ENCODE results near the gene ANO8.
A peak's percentile ranks its signal among the peaks of the same experiment; 100 is the strongest.

Gene ANO8

DNA sequence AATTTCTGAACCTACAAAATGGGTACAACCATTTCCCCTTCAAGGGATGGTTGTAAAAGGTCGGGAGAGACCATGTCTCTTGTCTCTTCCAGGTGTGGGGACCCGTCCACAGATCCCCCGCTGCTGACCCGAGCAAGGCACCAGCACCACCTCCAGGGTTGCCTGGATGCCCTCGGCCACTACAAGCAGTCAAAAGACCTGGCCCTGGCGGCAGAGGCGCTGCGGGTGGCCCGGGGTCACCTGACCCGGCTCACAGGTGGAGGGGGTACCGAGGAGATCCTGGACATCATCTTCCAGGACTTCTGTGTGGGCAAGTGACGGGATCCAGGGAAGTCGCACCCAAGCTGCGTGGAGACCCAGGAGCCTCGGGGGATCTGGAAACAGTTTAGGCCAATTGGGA, 6.7 kb upstream of the ANO8 start:
- DNase-seq (ENCODE audit: low read depth): no peak
- no peak overlapping the region for H3K4me3 ChIP-seq (ENCODE audit: low read length)
- TF ChIP-seq, protein P1, sequence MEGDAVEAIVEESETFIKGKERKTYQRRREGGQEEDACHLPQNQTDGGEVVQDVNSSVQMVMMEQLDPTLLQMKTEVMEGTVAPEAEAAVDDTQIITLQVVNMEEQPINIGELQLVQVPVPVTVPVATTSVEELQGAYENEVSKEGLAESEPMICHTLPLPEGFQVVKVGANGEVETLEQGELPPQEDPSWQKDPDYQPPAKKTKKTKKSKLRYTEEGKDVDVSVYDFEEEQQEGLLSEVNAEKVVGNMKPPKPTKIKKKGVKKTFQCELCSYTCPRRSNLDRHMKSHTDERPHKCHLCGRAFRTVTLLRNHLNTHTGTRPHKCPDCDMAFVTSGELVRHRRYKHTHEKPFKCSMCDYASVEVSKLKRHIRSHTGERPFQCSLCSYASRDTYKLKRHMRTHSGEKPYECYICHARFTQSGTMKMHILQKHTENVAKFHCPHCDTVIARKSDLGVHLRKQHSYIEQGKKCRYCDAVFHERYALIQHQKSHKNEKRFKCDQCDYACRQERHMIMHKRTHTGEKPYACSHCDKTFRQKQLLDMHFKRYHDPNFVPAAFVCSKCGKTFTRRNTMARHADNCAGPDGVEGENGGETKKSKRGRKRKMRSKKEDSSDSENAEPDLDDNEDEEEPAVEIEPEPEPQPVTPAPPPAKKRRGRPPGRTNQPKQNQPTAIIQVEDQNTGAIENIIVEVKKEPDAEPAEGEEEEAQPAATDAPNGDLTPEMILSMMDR (conservative IDR thresholded peaks at IDR 0.05; ENCODE audit: low read depth, low read length): no peak

DNA sequence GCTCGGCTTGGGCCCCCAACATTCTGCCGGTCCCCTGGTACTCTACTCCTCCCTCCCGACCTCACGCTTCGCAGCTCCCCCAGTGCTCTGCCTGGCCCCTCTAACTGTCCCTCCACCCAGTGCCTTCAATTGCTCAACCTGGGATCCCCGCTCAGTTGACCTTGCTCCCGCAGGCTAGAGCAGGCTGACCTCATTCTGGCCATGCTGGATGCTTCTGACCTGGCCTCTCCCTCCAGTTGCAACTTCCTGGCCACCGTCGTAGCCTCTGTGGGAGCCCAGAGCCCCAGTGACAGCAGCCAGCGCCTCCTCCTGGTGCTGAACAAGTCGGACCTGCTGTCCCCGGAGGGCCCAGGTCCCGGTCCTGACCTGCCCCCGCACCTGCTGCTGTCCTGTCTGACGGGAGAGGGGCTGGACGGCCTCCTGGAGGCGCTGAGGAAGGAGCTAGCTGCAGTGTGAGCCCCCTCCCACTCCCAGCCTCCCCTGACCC, 6.3 kb upstream of the ANO8 start:
- no peak overlapping the region for H3K4me3 ChIP-seq (ENCODE audit: low read length)
- TF ChIP-seq, protein P1 (conservative IDR thresholded peaks at IDR 0.05; ENCODE audit: low read depth, low read length): no peak
- no peak for DNase-seq (ENCODE audit: low read depth)

DNA sequence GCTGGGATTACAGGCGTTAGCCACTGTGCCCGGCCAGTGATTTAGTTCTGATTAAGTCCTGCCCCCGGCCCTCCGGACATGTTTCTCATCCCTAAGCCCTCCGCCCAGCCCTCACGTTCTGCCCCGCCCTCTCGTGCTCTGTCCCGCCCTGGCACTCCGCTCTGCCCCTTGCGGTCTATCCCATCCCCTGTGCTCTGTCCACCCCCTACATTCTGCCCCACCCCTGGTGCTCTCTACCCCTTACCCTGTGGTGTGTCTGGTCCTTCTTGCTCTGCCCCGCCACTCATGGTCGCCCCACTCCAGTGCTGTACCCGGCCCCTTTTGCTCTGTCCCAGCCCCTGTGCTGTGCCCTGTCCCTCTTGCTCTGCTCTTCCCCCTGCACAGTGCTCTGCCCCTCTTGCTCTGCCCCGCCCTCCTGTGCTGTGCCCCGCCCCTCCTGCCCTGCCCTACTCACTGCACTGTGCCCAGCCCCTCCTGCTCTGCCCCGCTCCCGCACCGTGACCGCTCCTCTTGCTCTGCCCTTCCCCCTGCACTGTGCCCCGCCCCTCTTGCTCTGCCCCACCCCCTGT, 5.7 kb upstream of the ANO8 start:
- no peak overlapping the region for H3K4me3 ChIP-seq (ENCODE audit: low read length)
- TF ChIP-seq, protein P1 (conservative IDR thresholded peaks at IDR 0.05; ENCODE audit: low read depth, low read length): no peak
- DNase-seq (ENCODE audit: low read depth): no peak

DNA sequence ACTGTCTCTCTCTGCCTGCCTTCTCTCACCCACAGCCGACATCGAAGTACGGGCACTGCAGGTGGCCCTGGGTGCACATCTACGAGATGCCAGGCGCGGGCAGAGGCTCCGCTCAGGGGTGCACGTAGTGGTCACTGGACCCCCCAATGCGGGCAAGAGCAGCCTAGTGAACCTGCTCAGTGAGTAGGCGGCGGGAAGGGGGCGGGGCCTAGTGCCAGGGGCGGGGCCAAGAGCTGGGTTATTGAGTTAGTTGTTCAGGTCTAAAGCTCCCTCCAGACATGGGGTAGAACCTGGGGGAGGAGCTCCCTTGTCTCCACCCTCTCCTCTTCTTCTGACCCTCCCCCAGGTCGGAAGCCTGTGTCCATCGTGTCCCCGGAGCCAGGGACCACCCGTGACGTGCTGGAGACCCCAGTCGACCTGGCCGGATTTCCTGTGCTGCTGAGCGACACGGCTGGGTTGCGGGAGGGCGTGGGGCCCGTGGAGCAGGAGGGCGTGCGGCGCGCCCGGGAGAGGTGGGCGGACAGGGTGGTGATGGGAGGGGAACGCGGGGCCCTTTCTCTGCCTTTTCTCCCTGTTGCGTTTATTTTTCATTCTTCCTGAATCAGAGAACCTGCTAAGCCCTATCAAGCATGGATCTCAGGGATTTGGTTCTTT, 4.6 kb upstream of the ANO8 start:
- TF ChIP-seq, protein P1 (conservative IDR thresholded peaks at IDR 0.05; ENCODE audit: low read depth, low read length): no peak
- H3K4me3 ChIP-seq (ENCODE audit: low read length): no peak overlapping the region
- no peak for DNase-seq (ENCODE audit: low read depth)

DNA sequence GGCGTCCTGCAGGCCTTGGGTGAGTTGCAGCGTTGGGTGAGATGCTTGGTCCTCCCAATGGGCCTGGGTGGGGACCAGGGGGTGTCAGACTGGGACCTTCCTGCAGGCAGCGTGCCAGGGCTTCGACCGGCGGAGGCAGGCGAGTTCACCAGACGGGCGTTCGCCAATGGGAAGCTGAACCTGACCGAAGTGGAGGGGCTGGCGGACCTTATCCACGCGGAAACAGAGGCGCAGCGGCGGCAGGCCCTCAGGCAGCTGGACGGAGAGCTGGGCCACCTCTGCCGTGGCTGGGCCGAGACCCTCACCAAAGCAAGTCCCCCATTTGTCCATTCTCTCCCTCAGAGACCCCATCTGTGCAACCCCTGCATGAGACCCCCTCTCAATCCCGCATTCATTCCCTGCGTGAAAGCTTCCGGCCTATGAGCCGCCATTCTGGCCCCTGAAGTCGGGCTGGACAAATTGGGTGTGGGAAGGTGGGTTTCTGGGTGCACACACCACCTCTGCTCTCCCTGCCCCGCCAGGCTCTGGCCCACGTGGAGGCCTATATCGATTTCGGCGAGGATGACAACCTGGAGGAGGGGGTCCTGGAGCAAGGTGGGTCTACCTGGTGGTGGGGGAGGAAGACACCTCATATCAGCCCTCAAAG, 3.9 kb upstream of the ANO8 start:
- H3K4me3 ChIP-seq (ENCODE audit: low read length): peak overlapping the region; percentile 95
- DNase-seq (ENCODE audit: low read depth): no peak
- TF ChIP-seq, protein P1 (conservative IDR thresholded peaks at IDR 0.05; ENCODE audit: low read depth, low read length): no peak

DNA sequence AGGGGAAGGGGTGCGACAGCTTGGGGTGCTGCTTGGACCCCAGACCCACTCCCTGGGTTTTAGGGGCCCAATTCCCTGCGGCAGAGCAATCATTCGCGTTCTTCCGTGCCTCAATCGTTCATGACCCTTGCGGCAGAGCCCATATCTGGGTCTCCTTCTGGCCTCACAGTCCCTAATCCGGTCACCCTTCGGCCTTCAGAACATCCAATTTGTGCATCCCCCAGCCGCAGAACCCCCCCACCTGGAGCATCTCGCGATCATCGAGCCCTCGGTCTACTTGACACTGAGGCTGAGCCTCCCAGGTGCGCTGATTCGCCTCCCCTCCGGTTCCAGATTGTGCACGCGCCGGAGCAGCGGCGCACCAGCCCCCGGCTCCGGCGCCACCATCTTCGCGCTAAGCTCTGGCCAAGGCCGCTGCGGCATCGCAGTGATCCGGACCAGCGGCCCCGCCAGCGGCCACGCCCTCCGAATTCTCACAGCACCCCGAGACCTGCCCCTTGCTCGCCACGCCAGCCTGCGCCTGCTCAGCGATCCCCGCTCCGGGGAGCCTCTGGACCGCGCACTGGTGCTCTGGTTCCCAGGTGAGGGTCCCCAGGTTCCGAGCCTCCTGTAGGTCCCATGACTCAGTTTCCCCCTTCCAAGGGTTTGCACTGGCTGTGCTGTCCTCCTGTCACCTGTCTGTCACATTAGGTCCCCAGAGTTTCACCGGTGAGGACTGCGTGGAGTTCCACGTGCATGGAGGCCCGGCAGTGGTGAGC, 3.2 kb upstream of the ANO8 start:
- peak overlapping the region; percentile 95 for H3K4me3 ChIP-seq (ENCODE audit: low read length)
- TF ChIP-seq, protein P1 (conservative IDR thresholded peaks at IDR 0.05; ENCODE audit: low read depth, low read length): no peak
- no peak for DNase-seq (ENCODE audit: low read depth)
